ENCODE measurements around the gene RPTOR. TPM values are rescaled to one million over a fixed set of nuclear protein-coding genes. Genes with fewer than 3 reads are reported as not detected.

Gene RPTOR
- total RNA-seq, 3 donors from 2014 or later (not counting 1 experiment from before 2014, with no cell fraction given) = 49.2 to 63.6 (median 55.4) TPM

GRCh38 chr17:80913928-80914821 is 369.5 kb downstream of the RPTOR start:
- Histone ChIP-seq H3K36me3 (ENCODE audit: control insufficient read depth, insufficient read depth, low read length) (peaks cover 16% of the 10 kb centered on the region), H3K9me3 (ENCODE audit: control insufficient read depth, insufficient read depth, low read length) (no peaks in the 10 kb centered on the region), H3K4me3 (ENCODE audit: low read length) (no peak overlapping the region), H3K4me1 (ENCODE audit: control insufficient read depth, insufficient read depth, low read length) (peaks cover 6% of the 10 kb centered on the region), H3K27ac (ENCODE audit: low read length) (no peak overlapping the region), H3K27me3 (ENCODE audit: control insufficient read depth, insufficient read depth, low read length) (no peaks in the 10 kb centered on the region)
- Mint-ChIP-seq H3K36me3 (no peaks in the 10 kb centered on the region), H3K4me3 (no peak overlapping the region), H3K27ac (no peak overlapping the region), H3K4me1 (peaks cover 0 to 5% of the 10 kb centered on the region in 2 donors), H3K9me3 (no peaks in the 10 kb centered on the region), H3K27me3 (ENCODE audit: low read depth in 2 of 2) (no peaks in the 10 kb centered on the region)
- DNase-seq (no peak), ATAC-seq (no peak)
- no peak for TF ChIP-seq CTCF (IDR thresholded peaks at IDR 0.05)
- intact Hi-C loops (cut with micrococcal nuclease) = no loop called here
- WGBS (ENCODE audit: insufficient coverage) = 71% methylated on average over 21 of the region's 21 CpGs

- ATAC-seq (no peak), DNase-seq (no peak)
- Mint-ChIP-seq H3K4me3 (no peak overlapping the region), H3K36me3 (no peaks in the 10 kb centered on the region), H3K27me3 (ENCODE audit: low read depth in 2 of 2) (no peaks in the 10 kb centered on the region), H3K9me3 (no peaks in the 10 kb centered on the region), H3K27ac (no peak overlapping the region), H3K4me1 (no peaks in the 10 kb centered on the region)
- H3K9me3 ChIP-seq (ENCODE audit: control insufficient read depth, insufficient read depth, low read length) = no peaks in the 10 kb centered on the region
- no peaks in the 10 kb centered on the region for H3K27me3 ChIP-seq (ENCODE audit: control insufficient read depth, insufficient read depth, low read length)
- no peak overlapping the region for H3K27ac ChIP-seq (ENCODE audit: low read length)
- no peak overlapping the region for H3K4me3 ChIP-seq (ENCODE audit: low read length)
- peaks cover 3% of the 10 kb centered on the region for H3K4me1 ChIP-seq (ENCODE audit: control insufficient read depth, insufficient read depth, low read length)
- 97% methylated on average over 8 of the region's 8 CpGs for WGBS (ENCODE audit: insufficient coverage)
- intact Hi-C loops (cut with micrococcal nuclease) = no loop called here
- H3K36me3 ChIP-seq (ENCODE audit: control insufficient read depth, insufficient read depth, low read length) = peaks cover 16% of the 10 kb centered on the region
- no peak for TF ChIP-seq CTCF (IDR thresholded peaks at IDR 0.05)
These were observed 371.6 kb downstream of the RPTOR start for GRCh38 chr17:80916246-80916645.

- Histone ChIP-seq H3K4me1 (ENCODE audit: control insufficient read depth, insufficient read depth, low read length) (no peaks in the 10 kb centered on the region), H3K36me3 (ENCODE audit: control insufficient read depth, insufficient read depth, low read length) (peaks cover 13% of the 10 kb centered on the region), H3K9me3 (ENCODE audit: control insufficient read depth, insufficient read depth, low read length) (no peaks in the 10 kb centered on the region), H3K4me3 (ENCODE audit: low read length) (no peak overlapping the region), H3K27ac (ENCODE audit: low read length) (no peak overlapping the region), H3K27me3 (ENCODE audit: control insufficient read depth, insufficient read depth, low read length) (no peaks in the 10 kb centered on the region)
- Mint-ChIP-seq H3K36me3 (no peaks in the 10 kb centered on the region), H3K27ac (no peak overlapping the region), H3K9me3 (no peaks in the 10 kb centered on the region), H3K4me3 (no peak overlapping the region), H3K27me3 (ENCODE audit: low read depth in 2 of 2) (no peaks in the 10 kb centered on the region), H3K4me1 (no peaks in the 10 kb centered on the region)
- DNase-seq (no peak), ATAC-seq (no peak)
- WGBS (ENCODE audit: insufficient coverage) = 91% methylated on average over 29 of the region's 33 CpGs
- intact Hi-C loops (cut with micrococcal nuclease) = no loop called here
- TF ChIP-seq CTCF (IDR thresholded peaks at IDR 0.05) = no peak
These were observed 373.3 kb downstream of the RPTOR start for GRCh38 chr17:80917716-80918560.
